ENCODE results near the gene OTOP3. TPM values are rescaled to one million over a fixed set of nuclear protein-coding genes. Genes with fewer than 3 reads are reported as not detected.

The OTOP3 gene
- total and polyA plus RNA-seq, 2 experiments from 2014 or later, result not detected

- TF ChIP-seq ZNF331 (CRISPR knock-in tag; IDR thresholded peaks at IDR 0.05; ENCODE audit: low read depth) (no peak), NANOG (IDR thresholded peaks at IDR 0.05; ENCODE audit: borderline replicate concordance) (no peak)
Observed at GRCh38 chr17:74925242-74925641, 10.5 kb upstream of the OTOP3 start (continued).

GRCh38 chr17:74928786-74929185 lies 6.9 kb upstream of the OTOP3 start:
- Histone ChIP-seq H3K27me3 (ENCODE audit: insufficient read depth) (peaks cover 78% of the 10 kb centered on the region), H3K79me2 (replicated peaks; ENCODE audit: insufficient read depth) (no peaks in the 10 kb centered on the region), H3K9me2 (ENCODE audit: insufficient read depth) (no peaks in the 10 kb centered on the region), H3K36me3 (ENCODE audit: insufficient read depth) (no peaks in the 10 kb centered on the region), H3K27ac (ENCODE audit: low read depth) (no peak overlapping the region), H4K20me1 (replicated peaks; ENCODE audit: insufficient read depth) (no peaks in the 10 kb centered on the region), H3K4me1 (ENCODE audit: insufficient read depth) (peaks cover 10% of the 10 kb centered on the region; the same call in 1 of the 2 replicates), H2AFZ (no peak overlapping the region), H3F3A (replicated peaks; ENCODE audit: low read depth) (no peaks in the 10 kb centered on the region), H3K4me3 (no peak overlapping the region), H3K4me2 (no peak overlapping the region)
- no peak for ATAC-seq
- TF ChIP-seq ZNF331 (CRISPR knock-in tag; IDR thresholded peaks at IDR 0.05; ENCODE audit: low read depth) (no peak), STAT1 (IDR thresholded peaks at IDR 0.05; ENCODE audit: unreplicated experiment) (no peak), EZH2phosphoT487 (IDR thresholded peaks at IDR 0.05; ENCODE audit: unreplicated experiment) (no peak), ZNF114 (CRISPR knock-in tag; IDR thresholded peaks at IDR 0.05) (no peak), CTCF (conservative IDR thresholded peaks at IDR 0.05; ENCODE audit: low read depth in 2 of 2) (no peak)
- Mint-ChIP-seq H3K9me3 (no peaks in the 10 kb centered on the region), H3K36me3 (ENCODE audit: low read depth) (no peaks in the 10 kb centered on the region), H3K27me3 (ENCODE audit: insufficient read depth, low read depth, poor library complexity) (peaks cover 58% of the 10 kb centered on the region), H3K4me1 (peaks cover 4% of the 10 kb centered on the region), H3K4me3 (no peak overlapping the region), H3K27ac (no peak overlapping the region)
- no peak for DNase-seq (ENCODE audit: low spot score)

- H2AFZ ChIP-seq, result no peak overlapping the region
- no peak overlapping the region for H3K4me3 ChIP-seq
- no peaks in the 10 kb centered on the region for H3F3A ChIP-seq (replicated peaks; ENCODE audit: low read depth)
- H3K4me3 Mint-ChIP-seq, result no peak overlapping the region
- no peak for TF ChIP-seq ETS1 (IDR thresholded peaks at IDR 0.05)
- H3K4me1 Mint-ChIP-seq, result peaks cover 7% of the 10 kb centered on the region
- H3K9me2 ChIP-seq (ENCODE audit: insufficient read depth), result no peaks in the 10 kb centered on the region
- H3K9me3 Mint-ChIP-seq, result no peaks in the 10 kb centered on the region
- no peak overlapping the region for H3K27ac Mint-ChIP-seq
- H3K79me2 ChIP-seq (replicated peaks; ENCODE audit: insufficient read depth), result no peaks in the 10 kb centered on the region
- H3K36me3 ChIP-seq (ENCODE audit: insufficient read depth), result no peaks in the 10 kb centered on the region
- peaks cover 78% of the 10 kb centered on the region for H3K27me3 ChIP-seq (ENCODE audit: insufficient read depth)
- H3K27me3 Mint-ChIP-seq (ENCODE audit: insufficient read depth, low read depth, poor library complexity), result peaks cover 56% of the 10 kb centered on the region
- no peak for DNase-seq (ENCODE audit: low spot score)
- no peak overlapping the region for H3K27ac ChIP-seq (ENCODE audit: low read depth)
- no peak overlapping the region for H3K4me2 ChIP-seq
- H3K36me3 Mint-ChIP-seq (ENCODE audit: low read depth), result no peaks in the 10 kb centered on the region
- H3K4me1 ChIP-seq (ENCODE audit: insufficient read depth), result no peaks in the 10 kb centered on the region
- ATAC-seq, result no peak
- no peaks in the 10 kb centered on the region for H4K20me1 ChIP-seq (replicated peaks; ENCODE audit: insufficient read depth)
Observed at GRCh38 chr17:74930535-74931036, 5.1 kb upstream of the OTOP3 start.

Data from GM23338 (cell line).